Measurements from ENCODE around the gene SH2D2A.

SH2D2A gene

GRCh38 chr1:156816561-156817328, at the start of gene SH2D2A:
TSS of gene SH2D2A (minus strand) at chr1:156816848. CDS start at chr1:156816708, 140 bp downstream.
- DNase-seq (ENCODE audit: extremely low read depth, low read depth): no peak

GRCh38 chr1:156865865-156866248, 49.2 kb upstream of the SH2D2A start:
- TF ChIP-seq CTCF (IDR thresholded peaks at IDR 0.05; ENCODE audit: low read depth, low read length): no peak
- DNase-seq (ENCODE audit: extremely low read depth, low read depth): no peak

More at GRCh38 chr1:156816561-156817328, at the start of gene SH2D2A:
- TF ChIP-seq CTCF (IDR thresholded peaks at IDR 0.05; ENCODE audit: low read depth, low read length): no peak

GRCh38 chr1:156865258-156865657, 48.6 kb upstream of the SH2D2A start:
- no peak for DNase-seq (ENCODE audit: extremely low read depth, low read depth)

GRCh38 chr1:156864796-156865195, 48.1 kb upstream of the SH2D2A start:
- DNase-seq (ENCODE audit: extremely low read depth, low read depth): no peak
- TF ChIP-seq CTCF (IDR thresholded peaks at IDR 0.05; ENCODE audit: low read depth, low read length): no peak

More at GRCh38 chr1:156865258-156865657, 48.6 kb upstream of the SH2D2A start:
- TF ChIP-seq CTCF (IDR thresholded peaks at IDR 0.05; ENCODE audit: low read depth, low read length): no peak

- TF ChIP-seq CTCF (IDR thresholded peaks at IDR 0.05; ENCODE audit: low read depth, low read length): no peak
- no peak for DNase-seq (ENCODE audit: extremely low read depth, low read depth)
Observed at GRCh38 chr1:156863631-156864030, 47.0 kb upstream of the SH2D2A start.

- no peak for TF ChIP-seq CTCF (IDR thresholded peaks at IDR 0.05; ENCODE audit: low read depth, low read length)
- no peak for DNase-seq (ENCODE audit: extremely low read depth, low read depth)
Observed at GRCh38 chr1:156862997-156863599, 46.5 kb upstream of the SH2D2A start.

GRCh38 chr1:156862584-156862983, 45.9 kb upstream of the SH2D2A start:
- no peak for TF ChIP-seq CTCF (IDR thresholded peaks at IDR 0.05; ENCODE audit: low read depth, low read length)
- DNase-seq (ENCODE audit: extremely low read depth, low read depth): no peak

Data from AG09319 (cell line).